ENCODE measurements around the gene TRIM22. TPM values are rescaled to one million over a fixed set of nuclear protein-coding genes. Genes with fewer than 3 reads are reported as not detected.

TRIM22 gene
- total RNA-seq, 1 experiment from 2014 or later = not detected

GRCh38 chr11:5696210-5696609 lies 6.6 kb downstream of the TRIM22 start:
- Mint-ChIP-seq H3K27ac (ENCODE audit: unreplicated experiment) (no peak overlapping the region), H3K9me3 (ENCODE audit: unreplicated experiment) (no peaks in the 10 kb centered on the region), H3K27me3 (ENCODE audit: insufficient read depth, unreplicated experiment) (peaks cover 5% of the 10 kb centered on the region), H3K4me3 (ENCODE audit: unreplicated experiment) (no peak overlapping the region), H3K4me1 (ENCODE audit: low read depth, unreplicated experiment) (no peaks in the 10 kb centered on the region), H3K36me3 (ENCODE audit: insufficient read depth, unreplicated experiment) (no peaks in the 10 kb centered on the region)
- CTCF ChIA-PET = no interaction called here
- no TSS peak for BruUV-seq (replicated peaks)
- no peak for DNase-seq
- Histone ChIP-seq H3K4me1 (peaks cover 6% of the 10 kb centered on the region), H3K4me3 (ENCODE audit: low read depth, low read length) (no peak overlapping the region), H3K9me3 (no peaks in the 10 kb centered on the region), H3K27me3 (replicated peaks; ENCODE audit: control insufficient read depth, insufficient read depth, low read length) (no peaks in the 10 kb centered on the region), H3K36me3 (ENCODE audit: control insufficient read depth, insufficient read depth, low read length) (no peaks in the 10 kb centered on the region)
- no peak for TF ChIP-seq CTCF (IDR thresholded peaks at IDR 0.05; ENCODE audit: insufficient read depth in 1 of 2, low read depth in 1 of 2, low read length in 1 of 2, severe bottlenecking in 1 of 2, unreplicated experiment in 1 of 2)
- POLR2A ChIA-PET = no interaction called here
- intact Hi-C loops (cut with micrococcal nuclease; ENCODE audit: unreplicated experiment) = no loop called here

GRCh38 chr11:5698281-5698680 lies 8.7 kb downstream of the TRIM22 start:
- no TSS peak for BruUV-seq (replicated peaks)
- no peaks in the 10 kb centered on the region for H3K36me3 Mint-ChIP-seq (ENCODE audit: insufficient read depth, unreplicated experiment)
- CTCF ChIA-PET = no interaction called here

GRCh38 chr11:5700421-5701054 lies 10.9 kb downstream of the TRIM22 start:
- DNase-seq = no peak
- Mint-ChIP-seq H3K4me1 (ENCODE audit: low read depth, unreplicated experiment) (no peaks in the 10 kb centered on the region), H3K27me3 (ENCODE audit: insufficient read depth, unreplicated experiment) (peaks cover 3% of the 10 kb centered on the region), H3K36me3 (ENCODE audit: insufficient read depth, unreplicated experiment) (no peaks in the 10 kb centered on the region), H3K4me3 (ENCODE audit: unreplicated experiment) (no peak overlapping the region), H3K9me3 (ENCODE audit: unreplicated experiment) (no peaks in the 10 kb centered on the region), H3K27ac (ENCODE audit: unreplicated experiment) (no peak overlapping the region)
- Histone ChIP-seq H3K4me1 (no peaks in the 10 kb centered on the region), H3K9me3 (no peaks in the 10 kb centered on the region), H3K4me3 (ENCODE audit: low read depth, low read length) (no peak overlapping the region), H3K27me3 (replicated peaks; ENCODE audit: control insufficient read depth, insufficient read depth, low read length) (no peaks in the 10 kb centered on the region), H3K36me3 (ENCODE audit: control insufficient read depth, insufficient read depth, low read length) (no peaks in the 10 kb centered on the region)
- intact Hi-C loops (cut with micrococcal nuclease; ENCODE audit: unreplicated experiment) = no loop called here
- CTCF ChIA-PET = no interaction called here
- BruUV-seq (replicated peaks) = no TSS peak
- TF ChIP-seq CTCF (IDR thresholded peaks at IDR 0.05; ENCODE audit: insufficient read depth in 1 of 2, low read depth in 1 of 2, low read length in 1 of 2, severe bottlenecking in 1 of 2, unreplicated experiment in 1 of 2) = no peak
- POLR2A ChIA-PET = no interaction called here

More at GRCh38 chr11:5698281-5698680, 8.7 kb downstream of the TRIM22 start:
- DNase-seq = no peak
- no peak overlapping the region for H3K27ac Mint-ChIP-seq (ENCODE audit: unreplicated experiment)
- peaks cover 5% of the 10 kb centered on the region for H3K27me3 Mint-ChIP-seq (ENCODE audit: insufficient read depth, unreplicated experiment)
- no peaks in the 10 kb centered on the region for H3K27me3 ChIP-seq (replicated peaks; ENCODE audit: control insufficient read depth, insufficient read depth, low read length)
- H3K4me3 Mint-ChIP-seq (ENCODE audit: unreplicated experiment) = no peak overlapping the region
- H3K4me1 ChIP-seq = no peaks in the 10 kb centered on the region
- no peak for TF ChIP-seq CTCF (IDR thresholded peaks at IDR 0.05; ENCODE audit: insufficient read depth in 1 of 2, low read depth in 1 of 2, low read length in 1 of 2, severe bottlenecking in 1 of 2, unreplicated experiment in 1 of 2)
- no peaks in the 10 kb centered on the region for H3K36me3 ChIP-seq (ENCODE audit: control insufficient read depth, insufficient read depth, low read length)
- H3K4me3 ChIP-seq (ENCODE audit: low read depth, low read length) = no peak overlapping the region
- POLR2A ChIA-PET = no interaction called here
- intact Hi-C loops (cut with micrococcal nuclease; ENCODE audit: unreplicated experiment) = no loop called here
- H3K9me3 Mint-ChIP-seq (ENCODE audit: unreplicated experiment) = no peaks in the 10 kb centered on the region
- H3K9me3 ChIP-seq = no peaks in the 10 kb centered on the region
- no peaks in the 10 kb centered on the region for H3K4me1 Mint-ChIP-seq (ENCODE audit: low read depth, unreplicated experiment)
